Measurements from ENCODE around the gene DCTN5.

The DCTN5 gene

DNA sequence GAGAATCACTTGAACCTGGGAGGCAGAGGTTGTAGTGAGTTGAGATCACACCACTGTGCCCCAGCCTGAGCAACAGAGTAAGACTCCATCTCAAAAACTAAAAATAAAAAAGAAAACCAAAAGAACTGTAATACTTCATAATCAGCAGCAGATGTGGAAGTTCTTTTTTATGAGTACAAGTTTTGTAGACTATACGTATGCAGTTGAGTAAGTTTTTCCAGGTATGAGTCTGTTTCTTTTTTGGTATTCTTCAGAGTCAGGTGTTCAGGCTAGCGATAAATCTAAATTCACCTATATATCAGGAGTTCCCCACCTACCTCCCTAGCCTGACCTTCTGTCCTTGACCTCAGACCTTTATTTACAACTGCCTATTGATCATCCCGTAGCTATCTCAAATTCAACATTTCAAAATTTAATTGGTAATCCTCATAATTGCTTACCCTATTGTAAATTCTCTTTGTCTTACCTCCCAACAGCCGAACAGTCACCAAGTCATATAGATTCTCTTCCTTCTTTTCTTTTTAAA, 10.7 kb downstream of the DCTN5 start:
- no peak overlapping the region for H3K4me2 ChIP-seq (ENCODE audit: low read length, poor library complexity, severe bottlenecking)
- H3K4ac ChIP-seq (ENCODE audit: low read depth in 1 of 2, low read length in 2 of 2): no peak overlapping the region
- no peak overlapping the region for H3K14ac ChIP-seq (ENCODE audit: low read length in 2 of 2)
- H3K9ac ChIP-seq (ENCODE audit: low read length): no peak overlapping the region
- H3K4me3 ChIP-seq (ENCODE audit: insufficient read depth in 1 of 2, low read depth in 1 of 2, low read length in 2 of 2): no peak overlapping the region
- no peak overlapping the region for H2BK12ac ChIP-seq (ENCODE audit: low read length in 2 of 2)
- H2AFZ ChIP-seq (ENCODE audit: low read depth, low read length): no peak overlapping the region
- H4K8ac ChIP-seq (ENCODE audit: low read length): no peak overlapping the region
- peaks cover 21 to 78% of the 10 kb centered on the region in 2 experiments for H3K36me3 ChIP-seq (ENCODE audit: control insufficient read depth in 1 of 2, insufficient read depth in 2 of 2, low read depth in 1 of 2, low read length in 2 of 2)
- no peak overlapping the region for H2BK120ac ChIP-seq (ENCODE audit: low read depth, low read length)
- H4K91ac ChIP-seq (ENCODE audit: low read length): no peak overlapping the region
- no peak overlapping the region for H3K23ac ChIP-seq (ENCODE audit: low read length in 2 of 2)
- no peaks in the 10 kb centered on the region for H3K4me1 ChIP-seq (ENCODE audit: control insufficient read depth, insufficient read depth, low read depth, low read length)
- H3K27ac ChIP-seq (ENCODE audit: low read length, poor library complexity, severe bottlenecking): no peak overlapping the region
- H2BK15ac ChIP-seq (ENCODE audit: low read depth, poor library complexity, severe bottlenecking): no peak overlapping the region
- no peak overlapping the region for H2AK5ac ChIP-seq (ENCODE audit: low read length, severe bottlenecking)
- H3K18ac ChIP-seq (ENCODE audit: low read depth in 1 of 2, low read length in 2 of 2): no peak overlapping the region
- H3K27me3 ChIP-seq (ENCODE audit: control insufficient read depth in 1 of 2, insufficient read depth in 1 of 2, low read length in 2 of 2): no peaks in the 10 kb centered on the region
- peaks cover 12% of the 10 kb centered on the region for H3K79me1 ChIP-seq (replicated peaks; ENCODE audit: low read length, poor library complexity, severe bottlenecking)
- no peak for DNase-seq
- WGBS: over 99% methylated on average over 4 of the region's 4 CpGs
- no peaks in the 10 kb centered on the region for H3K9me3 ChIP-seq (ENCODE audit: control insufficient read depth, low read length)
- H2BK5ac ChIP-seq (ENCODE audit: low read depth, low read length, poor library complexity, severe bottlenecking): no peak overlapping the region

- Histone ChIP-seq H2BK5ac (ENCODE audit: low read depth, low read length, poor library complexity, severe bottlenecking) (no peak overlapping the region), H2AFZ (ENCODE audit: low read depth, low read length) (no peak overlapping the region), H3K27ac (ENCODE audit: low read length, poor library complexity, severe bottlenecking) (no peak overlapping the region), H3K9ac (ENCODE audit: low read length) (no peak overlapping the region), H3K36me3 (ENCODE audit: control insufficient read depth in 1 of 2, insufficient read depth in 2 of 2, low read depth in 1 of 2, low read length in 2 of 2) (peaks cover 25 to 97% of the 10 kb centered on the region in 2 experiments), H2BK15ac (ENCODE audit: low read depth, poor library complexity, severe bottlenecking) (no peak overlapping the region), H3K18ac (ENCODE audit: low read depth in 1 of 2, low read length in 2 of 2) (no peak overlapping the region), H4K91ac (ENCODE audit: low read length) (no peak overlapping the region), H3K9me3 (ENCODE audit: control insufficient read depth, low read length) (no peaks in the 10 kb centered on the region), H3K4me2 (ENCODE audit: low read length, poor library complexity, severe bottlenecking) (no peak overlapping the region), H3K4ac (ENCODE audit: low read depth in 1 of 2, low read length in 2 of 2) (no peak overlapping the region), H3K79me1 (replicated peaks; ENCODE audit: low read length, poor library complexity, severe bottlenecking) (peaks cover 18% of the 10 kb centered on the region), H2BK12ac (ENCODE audit: low read length in 2 of 2) (no peak overlapping the region), H2BK120ac (ENCODE audit: low read depth, low read length) (no peak overlapping the region), H2AK5ac (ENCODE audit: low read length, severe bottlenecking) (no peak overlapping the region), H3K27me3 (ENCODE audit: control insufficient read depth in 1 of 2, insufficient read depth in 1 of 2, low read length in 2 of 2) (no peaks in the 10 kb centered on the region), H3K4me3 (ENCODE audit: insufficient read depth in 1 of 2, low read depth in 1 of 2, low read length in 2 of 2) (no peak overlapping the region), H3K14ac (ENCODE audit: low read length in 2 of 2) (no peak overlapping the region), H3K4me1 (ENCODE audit: control insufficient read depth, insufficient read depth, low read depth, low read length) (peaks cover 3% of the 10 kb centered on the region), H3K23ac (ENCODE audit: low read length in 2 of 2) (no peak overlapping the region), H4K8ac (ENCODE audit: low read length) (no peak overlapping the region)
- 96% methylated on average over 2 of the region's 2 CpGs for WGBS
- DNase-seq: no peak
These were observed 22.7 kb downstream of the DCTN5 start for GRCh38 chr16:23663918-23664317.

DNA sequence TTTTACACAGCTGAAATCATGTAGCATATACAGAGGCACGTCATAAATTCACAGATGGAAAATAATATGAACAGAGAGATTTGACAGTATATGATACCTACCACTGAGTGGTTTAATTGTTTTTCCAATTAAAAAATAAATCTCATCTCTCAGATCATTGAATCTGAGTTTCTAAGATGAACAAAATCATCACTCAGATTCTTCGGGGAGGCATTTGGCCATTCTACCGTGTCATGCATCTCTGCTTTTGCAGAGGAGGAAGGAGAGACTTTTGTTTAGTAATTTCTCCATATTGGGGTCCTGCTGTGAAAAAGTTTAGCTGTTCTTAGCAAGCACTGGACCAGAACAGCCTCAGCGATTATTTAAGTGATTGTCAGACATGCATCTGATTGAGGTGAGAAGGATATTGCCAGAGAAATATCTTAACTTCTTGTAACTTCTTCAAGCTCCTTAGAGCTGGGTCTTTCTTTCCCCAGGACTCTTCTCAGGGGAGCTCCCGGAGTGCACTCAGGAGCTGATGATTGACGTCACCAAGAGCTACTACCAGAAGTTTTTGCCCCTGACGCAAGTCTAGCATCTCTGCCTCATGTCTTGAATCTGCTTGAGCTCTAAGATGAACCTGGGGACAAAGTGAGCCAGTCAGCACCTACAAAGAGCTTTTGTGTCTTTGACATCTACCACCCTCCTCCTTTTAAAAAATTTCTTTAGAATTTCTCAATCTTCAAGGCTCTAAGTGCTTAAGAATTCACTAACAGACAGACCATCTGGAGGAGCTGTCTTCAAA, 25.5 kb downstream of the DCTN5 start:
- WGBS: 96% methylated on average over 5 of the region's 7 CpGs
- Histone ChIP-seq H4K91ac (ENCODE audit: low read length) (no peak overlapping the region), H4K8ac (ENCODE audit: low read length) (no peak overlapping the region), H3K4me2 (ENCODE audit: low read length, poor library complexity, severe bottlenecking) (no peak overlapping the region), H2BK12ac (ENCODE audit: low read length in 2 of 2) (no peak overlapping the region), H2BK5ac (ENCODE audit: low read depth, low read length, poor library complexity, severe bottlenecking) (no peak overlapping the region), H3K4ac (ENCODE audit: low read depth in 1 of 2, low read length in 2 of 2) (no peak overlapping the region), H3K27me3 (ENCODE audit: control insufficient read depth in 1 of 2, insufficient read depth in 1 of 2, low read length in 2 of 2) (no peaks in the 10 kb centered on the region), H3K23ac (ENCODE audit: low read length in 2 of 2) (no peak overlapping the region), H2BK15ac (ENCODE audit: low read depth, poor library complexity, severe bottlenecking) (no peak overlapping the region), H3K27ac (ENCODE audit: low read length, poor library complexity, severe bottlenecking) (peak overlapping the region; percentile 11), H3K79me1 (replicated peaks; ENCODE audit: low read length, poor library complexity, severe bottlenecking) (peaks cover 20% of the 10 kb centered on the region), H2AFZ (ENCODE audit: low read depth, low read length) (no peak overlapping the region), H2AK5ac (ENCODE audit: low read length, severe bottlenecking) (no peak overlapping the region), H3K36me3 (ENCODE audit: control insufficient read depth in 1 of 2, insufficient read depth in 2 of 2, low read depth in 1 of 2, low read length in 2 of 2) (peaks cover 28 to 80% of the 10 kb centered on the region in 2 experiments), H3K4me3 (ENCODE audit: insufficient read depth in 1 of 2, low read depth in 1 of 2, low read length in 2 of 2) (no peak overlapping the region), H3K4me1 (ENCODE audit: control insufficient read depth, insufficient read depth, low read depth, low read length) (peaks cover 17% of the 10 kb centered on the region), H3K14ac (ENCODE audit: low read length in 2 of 2) (no peak overlapping the region), H3K9me3 (ENCODE audit: control insufficient read depth, low read length) (no peaks in the 10 kb centered on the region), H2BK120ac (ENCODE audit: low read depth, low read length) (no peak overlapping the region), H3K18ac (ENCODE audit: low read depth in 1 of 2, low read length in 2 of 2) (no peak overlapping the region), H3K9ac (ENCODE audit: low read length) (no peak overlapping the region)
- DNase-seq: no peak

GRCh38 chr16:23667355-23667659, 26.0 kb downstream of the DCTN5 start:
- H4K8ac ChIP-seq (ENCODE audit: low read length): no peak overlapping the region
- no peak overlapping the region for H3K9ac ChIP-seq (ENCODE audit: low read length)
- H3K4me3 ChIP-seq (ENCODE audit: insufficient read depth in 1 of 2, low read depth in 1 of 2, low read length in 2 of 2): no peak overlapping the region
- H2BK5ac ChIP-seq (ENCODE audit: low read depth, low read length, poor library complexity, severe bottlenecking): no peak overlapping the region
- H3K4me1 ChIP-seq (ENCODE audit: control insufficient read depth, insufficient read depth, low read depth, low read length): peaks cover 17% of the 10 kb centered on the region
- no peaks in the 10 kb centered on the region for H3K9me3 ChIP-seq (ENCODE audit: control insufficient read depth, low read length)
- WGBS: 94% methylated on average over 6 of the region's 6 CpGs
- H3K18ac ChIP-seq (ENCODE audit: low read depth in 1 of 2, low read length in 2 of 2): no peak overlapping the region
- no peak overlapping the region for H3K4me2 ChIP-seq (ENCODE audit: low read length, poor library complexity, severe bottlenecking)
- H2BK12ac ChIP-seq (ENCODE audit: low read length in 2 of 2): no peak overlapping the region
- no peak overlapping the region for H4K91ac ChIP-seq (ENCODE audit: low read length)
- H3K27me3 ChIP-seq (ENCODE audit: control insufficient read depth in 1 of 2, insufficient read depth in 1 of 2, low read length in 2 of 2): no peaks in the 10 kb centered on the region
- H3K79me1 ChIP-seq (replicated peaks; ENCODE audit: low read length, poor library complexity, severe bottlenecking): peaks cover 23% of the 10 kb centered on the region
- H2BK15ac ChIP-seq (ENCODE audit: low read depth, poor library complexity, severe bottlenecking): no peak overlapping the region
- no peak overlapping the region for H3K4ac ChIP-seq (ENCODE audit: low read depth in 1 of 2, low read length in 2 of 2)
- no peak overlapping the region for H2AFZ ChIP-seq (ENCODE audit: low read depth, low read length)
- no peak overlapping the region for H3K23ac ChIP-seq (ENCODE audit: low read length in 2 of 2)
- H2BK120ac ChIP-seq (ENCODE audit: low read depth, low read length): no peak overlapping the region
- H3K36me3 ChIP-seq (ENCODE audit: control insufficient read depth in 1 of 2, insufficient read depth in 2 of 2, low read depth in 1 of 2, low read length in 2 of 2): peaks cover 30 to 80% of the 10 kb centered on the region in 2 experiments
- H3K14ac ChIP-seq (ENCODE audit: low read length in 2 of 2): no peak overlapping the region
- no peak for DNase-seq
- no peak overlapping the region for H3K27ac ChIP-seq (ENCODE audit: low read length, poor library complexity, severe bottlenecking)
- H2AK5ac ChIP-seq (ENCODE audit: low read length, severe bottlenecking): no peak overlapping the region

All from mesenchymal stem cell (in vitro differentiated cells and primary cell).